Osteoblast (primary cell): ENCODE data around the gene FRMPD3. TPM values are rescaled to one million over a fixed set of nuclear protein-coding genes. Genes with fewer than 3 reads are reported as not detected.

Experiments used
- DNase-seq: peaks from one replicate; pipeline ENCODE4 v3.0.0; 2011; ENCODE audit warnings: low spot score, mixed read lengths; ENCODE audit not compliant: insufficient read length; ENCODE audit errors: missing footprints
- H2AFZ ChIP-seq: 2 replicates; pipeline ENCODE4 v1.6.0; 2011; ENCODE audit warnings: mild to moderate bottlenecking, low read length
- H3K27ac ChIP-seq: 2 replicates; pipeline ENCODE4 v1.5.1; 2011; ENCODE audit warnings: mild to moderate bottlenecking, low read depth, low read length, moderate library complexity
- H3K27me3 ChIP-seq: 2 replicates; pipeline ENCODE4 v1.6.0; 2012; ENCODE audit warnings: mild to moderate bottlenecking, control low read depth, inconsistent platforms, low read length, moderate library complexity; ENCODE audit not compliant: insufficient read depth
- H3K36me3 ChIP-seq: 2 replicates; pipeline ENCODE4 v1.5.1; 2011; ENCODE audit warnings: mild to moderate bottlenecking, low read length, control low read depth, moderate library complexity; ENCODE audit not compliant: insufficient read depth
- H3K4me1 ChIP-seq: 2 replicates; pipeline ENCODE4 v1.5.1; 2011; ENCODE audit warnings: mild to moderate bottlenecking, low read length, control low read depth, moderate library complexity; ENCODE audit not compliant: insufficient read depth
- H3K4me2 ChIP-seq: 2 replicates; pipeline ENCODE4 v1.6.0; 2011; ENCODE audit warnings: mild to moderate bottlenecking, low read length; ENCODE audit not compliant: insufficient read depth
- H3K4me3 ChIP-seq: fragments of 200-600 bp; sonication (generic); 3 replicates; pipeline ENCODE4 v1.5.1; 2012; ENCODE audit warnings: mild to moderate bottlenecking, low read length, inconsistent platforms; ENCODE audit not compliant: insufficient read depth
- H3K79me2 ChIP-seq: 2 replicates; pipeline ENCODE4 v1.6.0; 2012; ENCODE audit warnings: mild to moderate bottlenecking, low read length, control low read depth, inconsistent platforms; ENCODE audit not compliant: insufficient read depth
- H3K9me3 ChIP-seq: 2 replicates; pipeline ENCODE4 v1.5.1; 2011; ENCODE audit warnings: low read depth, low read length, control low read depth
- H4K20me1 ChIP-seq: 2 replicates; pipeline ENCODE4 v1.6.0; 2012; ENCODE audit warnings: mild to moderate bottlenecking, low read length, control low read depth; ENCODE audit not compliant: insufficient read depth
- CTCF ChIP-seq: IDR thresholded peaks from 2 replicates; pipeline ENCODE4 v1.5.1; 2011; ENCODE audit warnings: mild to moderate bottlenecking, low read depth, low read length, moderate library complexity; ENCODE audit errors: extremely low read depth
- total RNA-seq: library from RNA; depleted of rRNA; stranded (reverse); fragments of >200 nt; gene quantifications from 2 replicates; pipeline ENCODE4 v1.2.3, GENCODE V29; 2012

Gene FRMPD3
- total RNA-seq, 1 donor: under 0.01 TPM

DNA sequence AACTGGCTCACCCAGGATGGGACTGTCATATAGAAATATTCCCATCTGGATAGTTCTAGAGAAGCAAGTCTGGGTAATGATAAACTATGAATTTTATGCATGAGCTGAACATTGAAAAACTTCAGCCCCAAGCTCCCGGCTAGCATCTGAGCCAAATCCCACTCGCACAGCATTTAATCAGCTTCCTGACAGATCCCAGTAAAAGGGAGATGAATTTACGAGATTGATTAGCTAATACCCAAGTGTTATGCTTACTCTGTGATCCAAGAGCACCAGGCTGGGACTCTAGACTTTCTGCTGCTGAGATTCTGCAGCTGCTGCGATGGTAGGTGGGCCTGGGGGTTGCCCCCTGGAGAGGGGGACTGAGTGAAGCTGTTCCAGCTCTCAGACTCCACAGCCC lies 28.0 kb downstream of the FRMPD3 start:
- H3K79me2 ChIP-seq: no peaks in the 10 kb centered on the region
- H2AFZ ChIP-seq: no peak overlapping the region
- no peaks in the 10 kb centered on the region for H3K4me1 ChIP-seq
- H4K20me1 ChIP-seq: no peaks in the 10 kb centered on the region
- no peak for TF ChIP-seq CTCF
- H3K4me2 ChIP-seq: no peak overlapping the region
- H3K4me3 ChIP-seq: no peak overlapping the region
- H3K27ac ChIP-seq: no peak overlapping the region
- no peak for DNase-seq
- peaks cover 36% of the 10 kb centered on the region for H3K27me3 ChIP-seq
- H3K9me3 ChIP-seq: no peaks in the 10 kb centered on the region
- no peaks in the 10 kb centered on the region for H3K36me3 ChIP-seq

GRCh38 chrX:107480272-107480671 lies 30.8 kb downstream of the FRMPD3 start:
- H3K27me3 ChIP-seq: peaks cover 43% of the 10 kb centered on the region
- DNase-seq: no peak
- no peaks in the 10 kb centered on the region for H4K20me1 ChIP-seq
- TF ChIP-seq CTCF: no peak
- no peak overlapping the region for H3K27ac ChIP-seq
- no peaks in the 10 kb centered on the region for H3K79me2 ChIP-seq
- no peak overlapping the region for H3K4me3 ChIP-seq
- H3K4me1 ChIP-seq: no peaks in the 10 kb centered on the region
- no peaks in the 10 kb centered on the region for H3K36me3 ChIP-seq
- no peak overlapping the region for H2AFZ ChIP-seq
- no peak overlapping the region for H3K4me2 ChIP-seq
- H3K9me3 ChIP-seq: no peaks in the 10 kb centered on the region

- Histone ChIP-seq H3K27me3 (peaks cover 37% of the 10 kb centered on the region), H2AFZ (no peak overlapping the region), H3K4me2 (no peak overlapping the region), H3K4me1 (no peaks in the 10 kb centered on the region), H3K4me3 (no peak overlapping the region), H3K36me3 (no peaks in the 10 kb centered on the region), H4K20me1 (no peaks in the 10 kb centered on the region), H3K27ac (no peak overlapping the region), H3K9me3 (no peaks in the 10 kb centered on the region), H3K79me2 (no peaks in the 10 kb centered on the region)
- DNase-seq: no peak
- TF ChIP-seq CTCF: no peak
Measured at GRCh38 chrX:107482046-107482445, 32.6 kb downstream of the FRMPD3 start.

DNA sequence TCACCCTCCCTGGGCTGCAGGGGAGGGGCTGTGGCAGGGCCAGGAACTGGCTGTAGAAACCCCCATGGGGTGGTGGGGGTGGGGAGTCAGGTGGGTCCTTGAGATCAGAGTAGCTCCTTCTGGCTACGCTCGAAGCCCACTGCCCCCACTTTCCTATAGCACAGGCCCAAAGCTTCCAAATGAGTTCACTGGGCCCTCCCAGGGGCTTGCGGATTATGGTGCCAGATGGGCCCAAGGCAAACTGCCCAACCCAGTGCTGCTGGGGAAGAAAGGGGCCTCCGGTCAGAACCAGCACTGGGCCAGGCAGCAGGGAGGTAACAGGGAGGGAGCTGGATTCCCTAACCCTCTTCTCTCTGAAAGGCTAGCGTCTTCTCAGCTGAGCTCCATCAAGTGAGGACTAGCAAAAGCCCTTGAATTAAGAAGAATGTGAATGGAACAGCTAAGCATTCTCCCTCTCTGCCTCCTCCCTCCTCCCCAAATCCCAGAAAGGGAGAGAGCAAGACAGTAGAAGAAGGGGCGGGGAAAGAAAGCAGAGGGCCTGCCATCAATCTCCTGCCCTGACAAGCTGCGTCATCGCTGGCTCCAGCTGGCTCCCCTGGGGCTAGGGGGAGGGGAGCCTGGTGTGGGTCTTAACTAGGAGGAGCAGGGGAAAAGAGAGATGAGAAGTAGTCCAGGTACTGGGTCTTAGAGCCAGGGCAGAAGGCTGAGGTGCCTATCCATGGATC lies 34.7 kb downstream of the FRMPD3 start:
- no peaks in the 10 kb centered on the region for H3K4me1 ChIP-seq

More for the DNA sequence above, 34.7 kb downstream of the FRMPD3 start:
- no peak for DNase-seq
- H3K4me3 ChIP-seq: no peak overlapping the region
- H3K79me2 ChIP-seq: no peaks in the 10 kb centered on the region
- no peak overlapping the region for H2AFZ ChIP-seq
- no peak for TF ChIP-seq CTCF
- H3K4me2 ChIP-seq: no peak overlapping the region
- no peaks in the 10 kb centered on the region for H3K36me3 ChIP-seq
- no peaks in the 10 kb centered on the region for H3K9me3 ChIP-seq
- H4K20me1 ChIP-seq: no peaks in the 10 kb centered on the region
- no peak overlapping the region for H3K27ac ChIP-seq
- peaks cover 34% of the 10 kb centered on the region for H3K27me3 ChIP-seq
